ENCODE results near the gene SREK1. TPM values are rescaled to one million over a fixed set of nuclear protein-coding genes. Genes with fewer than 3 reads are reported as not detected.

The SREK1 gene, protein sequence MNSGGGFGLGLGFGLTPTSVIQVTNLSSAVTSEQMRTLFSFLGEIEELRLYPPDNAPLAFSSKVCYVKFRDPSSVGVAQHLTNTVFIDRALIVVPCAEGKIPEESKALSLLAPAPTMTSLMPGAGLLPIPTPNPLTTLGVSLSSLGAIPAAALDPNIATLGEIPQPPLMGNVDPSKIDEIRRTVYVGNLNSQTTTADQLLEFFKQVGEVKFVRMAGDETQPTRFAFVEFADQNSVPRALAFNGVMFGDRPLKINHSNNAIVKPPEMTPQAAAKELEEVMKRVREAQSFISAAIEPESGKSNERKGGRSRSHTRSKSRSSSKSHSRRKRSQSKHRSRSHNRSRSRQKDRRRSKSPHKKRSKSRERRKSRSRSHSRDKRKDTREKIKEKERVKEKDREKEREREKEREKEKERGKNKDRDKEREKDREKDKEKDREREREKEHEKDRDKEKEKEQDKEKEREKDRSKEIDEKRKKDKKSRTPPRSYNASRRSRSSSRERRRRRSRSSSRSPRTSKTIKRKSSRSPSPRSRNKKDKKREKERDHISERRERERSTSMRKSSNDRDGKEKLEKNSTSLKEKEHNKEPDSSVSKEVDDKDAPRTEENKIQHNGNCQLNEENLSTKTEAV
- 100 to 1,000 TPM in 1 of 4 donors, 10 to 100 TPM in 3; 63.1 to 182 (median 67.8) TPM for total RNA-seq

DNA sequence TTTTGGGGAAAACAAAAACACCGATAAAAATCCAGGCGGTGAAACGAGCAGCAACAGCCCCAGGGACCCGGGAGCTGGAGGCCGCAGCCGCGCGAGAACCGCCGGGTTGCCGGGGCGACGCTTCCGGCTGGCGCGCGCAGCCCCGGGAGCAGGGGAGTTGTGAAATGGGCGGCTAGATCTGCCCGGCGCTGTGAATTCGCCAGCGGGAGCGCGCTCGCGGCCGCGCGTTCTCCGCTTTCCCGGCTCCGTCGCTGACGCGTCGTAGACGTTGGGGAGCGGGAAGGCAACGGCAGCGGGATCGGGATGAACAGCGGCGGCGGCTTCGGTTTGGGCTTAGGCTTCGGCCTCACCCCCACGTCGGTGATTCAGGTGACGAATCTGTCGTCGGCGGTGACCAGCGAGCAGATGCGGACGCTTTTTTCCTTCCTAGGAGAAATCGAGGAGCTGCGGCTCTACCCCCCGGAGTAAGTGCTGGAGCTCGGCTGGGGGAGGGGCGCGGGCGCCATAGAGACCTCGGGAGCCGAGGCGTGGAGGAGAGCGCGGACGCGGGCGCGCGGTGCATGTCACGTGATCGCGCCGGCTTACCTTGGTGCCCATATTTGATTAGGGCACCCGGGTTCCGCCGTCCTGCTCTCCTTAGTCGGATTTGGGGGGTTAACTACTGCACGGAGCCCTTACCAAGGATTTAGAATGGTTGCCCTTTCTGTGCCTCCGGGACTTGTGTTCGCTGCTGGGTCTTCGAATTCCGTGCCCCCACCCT, at the start of gene SREK1:
Gene SREK1 (plus strand): TSS at position 227 of the 760 bp plus-strand sequence. CDS start 77 bp downstream, at position 304.
- H3K4me3 ChIP-seq: peak within 1 kb of the TSS; percentile 78
- peak within 1 kb of the TSS; percentile 99 for H3K27ac ChIP-seq
- no peaks in the 10 kb centered on the region for H3K9me3 ChIP-seq
- H3K4me1 ChIP-seq: peaks cover 34% of the 10 kb centered on the region
- no peaks in the 10 kb centered on the region for H3K36me3 ChIP-seq
- WGBS: under 1% methylated on average over 67 of the region's 86 CpGs
- peak; percentile 94 for DNase-seq (ENCODE audit: low spot score in 2 of 2)
- no peaks in the 10 kb centered on the region for H3K27me3 ChIP-seq
- TF ChIP-seq POLR2A (IDR thresholded peaks at IDR 0.05) (peak in 1 of 2 donors; percentile 91), EP300 (IDR thresholded peaks at IDR 0.05) (no peak), POLR2AphosphoS5 (IDR thresholded peaks at IDR 0.05) (peak; percentile 17 to 98 (median 87))
- TF ChIP-seq, protein P1, sequence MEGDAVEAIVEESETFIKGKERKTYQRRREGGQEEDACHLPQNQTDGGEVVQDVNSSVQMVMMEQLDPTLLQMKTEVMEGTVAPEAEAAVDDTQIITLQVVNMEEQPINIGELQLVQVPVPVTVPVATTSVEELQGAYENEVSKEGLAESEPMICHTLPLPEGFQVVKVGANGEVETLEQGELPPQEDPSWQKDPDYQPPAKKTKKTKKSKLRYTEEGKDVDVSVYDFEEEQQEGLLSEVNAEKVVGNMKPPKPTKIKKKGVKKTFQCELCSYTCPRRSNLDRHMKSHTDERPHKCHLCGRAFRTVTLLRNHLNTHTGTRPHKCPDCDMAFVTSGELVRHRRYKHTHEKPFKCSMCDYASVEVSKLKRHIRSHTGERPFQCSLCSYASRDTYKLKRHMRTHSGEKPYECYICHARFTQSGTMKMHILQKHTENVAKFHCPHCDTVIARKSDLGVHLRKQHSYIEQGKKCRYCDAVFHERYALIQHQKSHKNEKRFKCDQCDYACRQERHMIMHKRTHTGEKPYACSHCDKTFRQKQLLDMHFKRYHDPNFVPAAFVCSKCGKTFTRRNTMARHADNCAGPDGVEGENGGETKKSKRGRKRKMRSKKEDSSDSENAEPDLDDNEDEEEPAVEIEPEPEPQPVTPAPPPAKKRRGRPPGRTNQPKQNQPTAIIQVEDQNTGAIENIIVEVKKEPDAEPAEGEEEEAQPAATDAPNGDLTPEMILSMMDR (IDR thresholded peaks at IDR 0.05): no peak

DNA sequence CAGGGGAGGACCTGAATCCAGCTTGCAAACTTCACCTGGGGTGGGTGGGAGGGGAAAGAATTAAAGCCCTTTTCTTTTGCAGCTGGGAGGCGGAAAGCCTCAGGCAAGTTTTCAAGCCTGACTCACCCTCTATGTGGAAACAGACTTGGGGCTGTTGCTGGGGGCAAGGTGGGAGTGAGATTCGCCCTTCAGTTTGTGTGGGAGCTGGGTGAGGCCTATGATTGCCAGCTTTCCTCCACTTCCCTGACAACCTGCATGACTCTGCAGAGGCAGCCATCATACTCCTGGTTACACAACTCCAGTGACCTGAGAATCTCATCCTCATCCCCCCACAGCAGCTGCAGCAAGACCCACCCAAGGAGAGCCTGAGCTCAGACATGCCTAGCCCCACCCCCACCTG, 43.2 kb upstream of the SREK1 start:
- Histone ChIP-seq H3K9me3 (peaks cover 33% of the 10 kb centered on the region), H3K4me1 (no peaks in the 10 kb centered on the region), H3K36me3 (no peaks in the 10 kb centered on the region), H3K27ac (no peak overlapping the region), H3K27me3 (no peaks in the 10 kb centered on the region), H3K4me3 (no peak overlapping the region)
- no peak for DNase-seq (ENCODE audit: low spot score in 2 of 2)
- 100% methylated on average over 2 of the region's 2 CpGs for WGBS
- TF ChIP-seq POLR2AphosphoS5 (IDR thresholded peaks at IDR 0.05) (no peak), POLR2A (IDR thresholded peaks at IDR 0.05) (no peak), EP300 (IDR thresholded peaks at IDR 0.05) (no peak)
- TF ChIP-seq, protein P1 (IDR thresholded peaks at IDR 0.05): no peak

DNA sequence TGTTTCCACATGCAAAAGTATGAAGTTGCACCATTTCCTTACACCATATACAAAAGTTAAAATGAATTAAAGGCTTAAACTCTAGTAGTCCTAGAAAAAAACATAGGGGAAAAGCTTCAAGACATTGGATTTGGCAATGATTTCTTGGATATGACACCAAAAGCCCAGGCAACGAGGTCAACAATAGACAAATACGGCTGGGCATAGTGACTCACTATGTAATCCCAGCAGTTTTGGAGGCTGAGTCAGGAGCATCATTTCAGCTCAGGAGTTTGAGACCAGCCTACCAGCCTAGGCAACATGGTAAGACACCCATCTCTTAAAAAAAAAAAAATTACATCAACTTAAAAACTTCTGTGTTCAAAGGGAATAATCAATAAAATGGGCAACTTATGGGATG, 30.9 kb upstream of the SREK1 start:
- H3K36me3 ChIP-seq: no peaks in the 10 kb centered on the region
- H3K27ac ChIP-seq: no peak overlapping the region
- DNase-seq (ENCODE audit: low spot score in 2 of 2): no peak
- peaks cover 16% of the 10 kb centered on the region for H3K9me3 ChIP-seq
- TF ChIP-seq POLR2AphosphoS5 (IDR thresholded peaks at IDR 0.05) (no peak), EP300 (IDR thresholded peaks at IDR 0.05) (no peak), POLR2A (IDR thresholded peaks at IDR 0.05) (no peak)
- TF ChIP-seq, protein P1 (IDR thresholded peaks at IDR 0.05): no peak
- WGBS: 82% methylated on average over 2 of the region's 2 CpGs
- H3K27me3 ChIP-seq: no peaks in the 10 kb centered on the region
- H3K4me1 ChIP-seq: no peaks in the 10 kb centered on the region
- no peak overlapping the region for H3K4me3 ChIP-seq

DNA sequence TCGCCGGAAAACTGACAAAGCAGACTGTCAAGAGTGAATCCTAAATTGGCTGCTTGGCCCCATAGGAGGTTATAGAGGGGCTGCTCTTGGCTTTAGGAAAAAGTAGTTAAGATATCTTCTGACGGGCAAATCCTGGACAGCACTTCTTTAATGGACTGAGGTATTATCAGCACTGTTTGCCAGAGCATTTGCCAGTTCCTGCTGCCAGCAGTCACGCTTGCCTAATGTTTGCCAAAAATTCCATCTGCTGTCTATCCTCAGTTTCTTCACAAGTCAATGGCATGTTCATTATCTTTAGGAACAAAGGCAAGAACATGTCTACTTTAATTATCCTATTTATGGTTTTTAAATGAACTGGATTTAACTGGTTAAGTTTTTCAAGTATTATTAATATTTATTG, 25.8 kb upstream of the SREK1 start:
- Histone ChIP-seq H3K27ac (no peak overlapping the region), H3K4me1 (no peaks in the 10 kb centered on the region), H3K27me3 (no peaks in the 10 kb centered on the region), H3K4me3 (no peak overlapping the region), H3K36me3 (no peaks in the 10 kb centered on the region), H3K9me3 (no peaks in the 10 kb centered on the region)
- WGBS: 71% methylated on average over 4 of the region's 4 CpGs
- TF ChIP-seq, protein P1 (IDR thresholded peaks at IDR 0.05): no peak
- TF ChIP-seq POLR2AphosphoS5 (IDR thresholded peaks at IDR 0.05) (no peak), POLR2A (IDR thresholded peaks at IDR 0.05) (no peak), EP300 (IDR thresholded peaks at IDR 0.05) (no peak)
- DNase-seq (ENCODE audit: low spot score in 2 of 2): no peak
